A549 (cell line): ENCODE results near the gene HMGCS1. TPM values are rescaled to one million over a fixed set of nuclear protein-coding genes. Genes with fewer than 3 reads are reported as not detected.

Experiments
- ATAC-seq, 2 experiments: fragments of 200-7000 bp in 1 of 2; fragments of >200 bp in 1 of 2; cut with Nextera tagmentation in 1 of 2; cut with Tn5 transposase in 1 of 2; 3 replicates each; pipeline versions ENCODE4 v1.8.0 to v1.9.1; 2018 to 2020; ENCODE audit warnings: mild to moderate bottlenecking in 1 of 2, moderate library complexity in 1 of 2
- CTCF ChIA-PET: fragments of 300-600 bp; sonication (Branson Sonifier 250); formaldehyde crosslinking; extraction: SDS; loops from one replicate; lab custom pipeline; 2021; ENCODE audit warnings: antibody characterized with exemption, inconsistent platforms; lab: Yijun Ruan, JAX
- POLR2A ChIA-PET: fragments of 350-600 bp; formaldehyde crosslinking; extraction: SDS; loops from one replicate; lab custom pipeline; 2021; ENCODE audit warnings: antibody characterized with exemption, inconsistent platforms; lab: Yijun Ruan, JAX
- DNase-seq, 2 experiments: peaks; one replicate each; pipeline versions ENCODE4 v3.0.0 to v3.0.0-alpha.2; 2011 to 2016; ENCODE audit warnings: low read depth in 1 of 2, low spot score in 1 of 2
- FAIRE-seq: peaks from 2 replicates; lab custom pipeline; 2011; peaks lifted over from hg19 to GRCh38; lab: Jason Lieb, UNC
- H3K27ac ChIP-seq, 2 experiments: fragments of >200 bp; sonication (Bioruptor Twin); formaldehyde crosslinking; 3 replicates each; pipeline ENCODE4 v1.5.1; 2016 to 2017
- H3K4me1 ChIP-seq: fragments of >200 bp; sonication (Bioruptor Twin); formaldehyde crosslinking; 3 replicates; pipeline ENCODE4 v1.6.1; 2016
- H3K4me2 ChIP-seq: fragments of >200 bp; sonication (Bioruptor Twin); formaldehyde crosslinking; 3 replicates; pipeline ENCODE4 v1.6.1; 2016
- H3K4me3 ChIP-seq: fragments of >200 bp; sonication (Bioruptor Twin); formaldehyde crosslinking; 3 replicates; pipeline ENCODE4 v1.5.1; 2016
- H3K9me3 ChIP-seq: fragments of >200 bp; sonication (Bioruptor Twin); formaldehyde crosslinking; 3 replicates; pipeline ENCODE4 v1.6.1; 2016
- CBX2 ChIP-seq: fragments of 200-600 bp; sonication (generic); IDR thresholded peaks from 2 replicates; pipeline ENCODE4 v1.6.1; 2016; ENCODE audit warnings: low read depth, mild to moderate bottlenecking, borderline replicate concordance
- CHD2 ChIP-seq: fragments of 150-350 bp; IDR thresholded peaks from 2 replicates; pipeline ENCODE4 v1.6.1; 2014; ENCODE audit warnings: low read length; ENCODE audit not compliant: partially characterized antibody
- EHF ChIP-seq: fragments of 250-450 bp; sonication (Bioruptor Pico); IDR thresholded peaks from 2 replicates; pipeline ENCODE4 v1.5.0; 2020; ENCODE audit warnings: mild to moderate bottlenecking
- EHMT2 ChIP-seq: fragments of 200-600 bp; sonication (generic); IDR thresholded peaks from 2 replicates; pipeline ENCODE4 v1.6.1; 2016; ENCODE audit warnings: antibody characterized with exemption, low read depth, mild to moderate bottlenecking, moderate library complexity
- ESRRA ChIP-seq: fragments of 150-350 bp; IDR thresholded peaks from 2 replicates; pipeline ENCODE4 v1.6.1; 2014; ENCODE audit warnings: mild to moderate bottlenecking, low read length, borderline replicate concordance
- HOXA7 ChIP-seq: fragments of 250-450 bp; sonication (Bioruptor Pico); IDR thresholded peaks from 2 replicates; pipeline ENCODE4 v1.5.0; 2020; ENCODE audit warnings: mild to moderate bottlenecking, moderate library complexity
- HOXB13 ChIP-seq: fragments of 250-450 bp; sonication (Bioruptor Pico); IDR thresholded peaks from 2 replicates; pipeline ENCODE4 v1.5.0; 2020; ENCODE audit warnings: low read depth, mild to moderate bottlenecking, moderate library complexity
- HOXB5 ChIP-seq: fragments of 250-450 bp; sonication (Bioruptor Pico); IDR thresholded peaks from 2 replicates; pipeline ENCODE4 v1.5.0; 2020; ENCODE audit warnings: mild to moderate bottlenecking, moderate library complexity
- JUN ChIP-seq, 2 experiments: fragments of >200 bp; sonication (Bioruptor Twin); formaldehyde crosslinking; IDR thresholded peaks; 2 replicates in 1 of 2; 3 replicates in 1 of 2; pipeline ENCODE4 v1.6.1; 2016 to 2017
- KDM1A ChIP-seq: fragments of 200-600 bp; sonication (generic); IDR thresholded peaks from 2 replicates; pipeline ENCODE4 v1.6.1; 2016; ENCODE audit warnings: low read depth, mild to moderate bottlenecking
- NR3C1 ChIP-seq: fragments of >200 bp; sonication (Bioruptor Twin); formaldehyde crosslinking; IDR thresholded peaks from 3 replicates; pipeline ENCODE4 v1.6.1; 2017
- PHF8 ChIP-seq: fragments of 200-600 bp; sonication (generic); IDR thresholded peaks from 2 replicates; pipeline ENCODE4 v1.6.1; 2016; ENCODE audit warnings: low read depth, mild to moderate bottlenecking, antibody characterized with exemption, moderate library complexity, borderline replicate concordance
- POLR2A ChIP-seq: IDR thresholded peaks from 2 replicates; pipeline ENCODE4 v1.6.1; 2012; ENCODE audit warnings: mild to moderate bottlenecking, low read length
- RARB ChIP-seq: fragments of 250-450 bp; sonication (Bioruptor Pico); IDR thresholded peaks from 2 replicates; pipeline ENCODE4 v1.8.0; 2021; ENCODE audit warnings: mild to moderate bottlenecking, moderate library complexity
- RCOR1 ChIP-seq: fragments of 150-350 bp; IDR thresholded peaks from 2 replicates; pipeline ENCODE4 v1.6.1; 2014; ENCODE audit warnings: antibody characterized with exemption, low read length, low read depth
- RNF2 ChIP-seq: fragments of 200-600 bp; sonication (generic); IDR thresholded peaks from 2 replicates; pipeline ENCODE4 v1.6.1; 2016; ENCODE audit warnings: low read depth, mild to moderate bottlenecking, antibody characterized with exemption, moderate library complexity, borderline replicate concordance
- ZFP36 ChIP-seq: fragments of 450-650 bp; IDR thresholded peaks from 2 replicates; pipeline ENCODE4 v1.6.1; 2014; ENCODE audit warnings: borderline replicate concordance; ENCODE audit not compliant: partially characterized antibody
- whole genome bisulfite sequencing: methylation state at CpG from one replicate; pipeline ENCODE4 v1.1.6; 2017; ENCODE audit errors: missing lambda C conversion rate; 5-methylcytosine and 5-hydroxymethylcytosine counted together
- polyA plus RNA-seq, 4 experiments: library from polyadenylated mRNA; depleted of rRNA in 3 of 4; stranded (reverse); fragments of >200 nt; fragmentation: RNase III in 1 of 4; extraction: RNeasy Plus Mini Kit Qiagen cat#74134 plus additional on column Dnase treatment in 1 of 4; gene quantifications; 2 replicates in 3 of 4; 3 replicates in 1 of 4; pipeline ENCODE4 v1.2.3, GENCODE V29; 2011 to 2017
- TF ChIP-seq, protein P1 (sequence below): fragments of 450-650 bp; IDR thresholded peaks from 2 replicates; pipeline ENCODE4 v1.6.1; 2014; ENCODE audit warnings: antibody characterized with exemption
- TF ChIP-seq, protein P2 (sequence below): IDR thresholded peaks from 2 replicates; pipeline ENCODE4 v1.6.1; 2012; ENCODE audit warnings: low read depth, borderline replicate concordance
- TF ChIP-seq, protein P3 (sequence below): IDR thresholded peaks from 2 replicates; pipeline ENCODE4 v1.6.1; 2012
- TF ChIP-seq, protein P4 (sequence below): fragments of 250-450 bp; sonication (Bioruptor Pico); IDR thresholded peaks from 2 replicates; pipeline ENCODE4 v1.5.0; 2020; ENCODE audit warnings: low read depth, mild to moderate bottlenecking, moderate library complexity
- TF ChIP-seq, protein P5 (sequence below): fragments of 150-350 bp; IDR thresholded peaks from 2 replicates; pipeline ENCODE4 v1.6.1; 2014; ENCODE audit warnings: low read depth, mild to moderate bottlenecking, low read length
- TF ChIP-seq, protein P6 (sequence below): IDR thresholded peaks from 2 replicates; pipeline ENCODE4 v1.6.1; 2012

HMGCS1 gene
- polyA plus RNA-seq, 2 of the 4 experiments (the other 2 are of a cell fraction) = 64.8 to 72.8 TPM

DNA sequence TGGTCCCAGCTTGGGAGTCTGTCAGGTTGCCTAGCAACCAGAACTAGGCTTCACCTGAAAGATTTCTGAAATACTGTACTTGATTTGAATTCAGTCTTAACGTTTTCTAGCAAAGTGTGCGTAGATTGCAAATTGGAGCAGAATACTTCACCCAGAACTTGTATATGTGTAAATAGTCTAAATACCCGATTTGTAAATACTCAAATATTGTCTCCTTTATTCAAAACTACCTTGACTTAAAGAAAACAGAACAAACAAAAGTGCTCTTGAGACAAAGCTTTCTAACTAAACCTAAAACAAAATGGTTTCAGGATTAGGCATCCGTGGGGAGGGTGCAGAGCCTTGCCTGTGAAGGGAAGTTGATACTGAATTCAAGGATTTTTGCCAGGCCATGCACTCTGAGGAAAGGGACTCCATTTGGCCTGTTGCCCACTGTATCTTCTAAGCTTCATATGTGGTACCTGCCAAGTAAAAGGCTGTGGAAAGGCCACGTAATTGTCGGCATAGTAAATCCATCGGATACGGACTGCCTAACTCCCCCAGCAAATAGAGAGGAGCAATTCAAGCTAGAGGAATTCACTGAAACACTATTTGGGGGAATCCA lies 744 bp upstream of the HMGCS1 start:
- peaks cover 52% of the 10 kb centered on the region for H3K4me1 ChIP-seq
- ChIA-PET CTCF (interaction anchor here (0.5 to 3.8 kb wide), 8 partner anchors 11 to 1100 kb away, joined by 3 to 32 read pairs (median 5); partner anchors contain the start of genes TMEM267 and ZNF131), POLR2A (interaction anchor here (0.6 to 3.0 kb wide), 9 partner anchors 13 to 395 kb away, joined by 3 to 29 read pairs (median 3); partner anchors contain the start of genes C5orf34, TMEM267 and ZNF131)
- FAIRE-seq = no peak
- no peaks in the 10 kb centered on the region for H3K9me3 ChIP-seq
- H3K4me3 ChIP-seq = peak overlapping the region; percentile 46
- no peak for TF ChIP-seq POLR2A
- no peak; a peak in 1 of 5 replicates for TF ChIP-seq JUN (IDR thresholded peaks at IDR 0.05)
- TF ChIP-seq, protein P1, sequence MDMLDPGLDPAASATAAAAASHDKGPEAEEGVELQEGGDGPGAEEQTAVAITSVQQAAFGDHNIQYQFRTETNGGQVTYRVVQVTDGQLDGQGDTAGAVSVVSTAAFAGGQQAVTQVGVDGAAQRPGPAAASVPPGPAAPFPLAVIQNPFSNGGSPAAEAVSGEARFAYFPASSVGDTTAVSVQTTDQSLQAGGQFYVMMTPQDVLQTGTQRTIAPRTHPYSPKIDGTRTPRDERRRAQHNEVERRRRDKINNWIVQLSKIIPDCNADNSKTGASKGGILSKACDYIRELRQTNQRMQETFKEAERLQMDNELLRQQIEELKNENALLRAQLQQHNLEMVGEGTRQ = no peak
- TF ChIP-seq RNF2 = no peak
- no peak for TF ChIP-seq ESRRA
- TF ChIP-seq HOXB5 (CRISPR knock-in tag) = no peak
- TF ChIP-seq, protein P2, sequence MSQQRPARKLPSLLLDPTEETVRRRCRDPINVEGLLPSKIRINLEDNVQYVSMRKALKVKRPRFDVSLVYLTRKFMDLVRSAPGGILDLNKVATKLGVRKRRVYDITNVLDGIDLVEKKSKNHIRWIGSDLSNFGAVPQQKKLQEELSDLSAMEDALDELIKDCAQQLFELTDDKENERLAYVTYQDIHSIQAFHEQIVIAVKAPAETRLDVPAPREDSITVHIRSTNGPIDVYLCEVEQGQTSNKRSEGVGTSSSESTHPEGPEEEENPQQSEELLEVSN = no peak
- TF ChIP-seq CBX2 = no peak
- TF ChIP-seq KDM1A = no peak
- TF ChIP-seq CHD2 = no peak
- no peak for TF ChIP-seq RARB (CRISPR knock-in tag)
- TF ChIP-seq, protein P3, sequence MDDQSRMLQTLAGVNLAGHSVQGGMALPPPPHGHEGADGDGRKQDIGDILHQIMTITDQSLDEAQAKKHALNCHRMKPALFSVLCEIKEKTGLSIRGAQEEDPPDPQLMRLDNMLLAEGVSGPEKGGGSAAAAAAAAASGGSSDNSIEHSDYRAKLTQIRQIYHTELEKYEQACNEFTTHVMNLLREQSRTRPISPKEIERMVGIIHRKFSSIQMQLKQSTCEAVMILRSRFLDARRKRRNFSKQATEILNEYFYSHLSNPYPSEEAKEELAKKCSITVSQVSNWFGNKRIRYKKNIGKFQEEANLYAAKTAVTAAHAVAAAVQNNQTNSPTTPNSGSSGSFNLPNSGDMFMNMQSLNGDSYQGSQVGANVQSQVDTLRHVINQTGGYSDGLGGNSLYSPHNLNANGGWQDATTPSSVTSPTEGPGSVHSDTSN = no peak
- no peak for TF ChIP-seq NR3C1
- WGBS = 2% methylated on average over 8 of the region's 8 CpGs
- H3K27ac ChIP-seq = peak overlapping the region; percentile 81
- ATAC-seq = peak; percentile 0 to 14; a peak in 2 of 6 replicates
- H3K4me2 ChIP-seq = peak overlapping the region; percentile 90
- peak in 1 of 2 experiments; percentile 66 for DNase-seq

DNA sequence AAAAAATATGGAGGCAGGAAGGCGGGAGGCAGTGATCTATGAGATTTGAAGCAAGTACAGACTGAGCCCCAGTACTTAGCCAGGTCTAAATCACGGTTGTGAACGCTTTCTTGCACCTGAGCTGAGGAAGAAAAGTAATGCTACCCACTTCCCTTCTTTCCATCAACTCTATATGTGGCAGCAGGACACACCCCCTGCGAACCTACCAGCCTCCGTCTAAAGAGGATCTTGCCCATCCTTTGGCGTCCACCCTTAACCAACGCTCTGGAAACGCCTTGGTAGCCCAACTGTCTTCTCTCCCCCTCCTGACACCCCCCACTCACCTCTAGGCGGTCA lies 545 bp downstream of the HMGCS1 start:
- CTCF ChIA-PET = interaction anchor here (0.7 to 3.8 kb wide), 7 partner anchors 9 to 208 kb away, joined by 3 to 32 read pairs (median 4); partner anchors contain the start of gene ZNF131
- TF ChIP-seq RNF2 (no peak), EHMT2 (no peak), HOXB13 (CRISPR knock-in tag) (no peak), PHF8 (no peak), RCOR1 (no peak), ZFP36 (no peak), EHF (no peak), POLR2A (no peak), HOXA7 (CRISPR knock-in tag) (no peak)
- TF ChIP-seq, protein P4, sequence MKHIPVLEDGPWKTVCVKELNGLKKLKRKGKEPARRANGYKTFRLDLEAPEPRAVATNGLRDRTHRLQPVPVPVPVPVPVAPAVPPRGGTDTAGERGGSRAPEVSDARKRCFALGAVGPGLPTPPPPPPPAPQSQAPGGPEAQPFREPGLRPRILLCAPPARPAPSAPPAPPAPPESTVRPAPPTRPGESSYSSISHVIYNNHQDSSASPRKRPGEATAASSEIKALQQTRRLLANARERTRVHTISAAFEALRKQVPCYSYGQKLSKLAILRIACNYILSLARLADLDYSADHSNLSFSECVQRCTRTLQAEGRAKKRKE (CRISPR knock-in tag) = no peak
- TF ChIP-seq, protein P5, sequence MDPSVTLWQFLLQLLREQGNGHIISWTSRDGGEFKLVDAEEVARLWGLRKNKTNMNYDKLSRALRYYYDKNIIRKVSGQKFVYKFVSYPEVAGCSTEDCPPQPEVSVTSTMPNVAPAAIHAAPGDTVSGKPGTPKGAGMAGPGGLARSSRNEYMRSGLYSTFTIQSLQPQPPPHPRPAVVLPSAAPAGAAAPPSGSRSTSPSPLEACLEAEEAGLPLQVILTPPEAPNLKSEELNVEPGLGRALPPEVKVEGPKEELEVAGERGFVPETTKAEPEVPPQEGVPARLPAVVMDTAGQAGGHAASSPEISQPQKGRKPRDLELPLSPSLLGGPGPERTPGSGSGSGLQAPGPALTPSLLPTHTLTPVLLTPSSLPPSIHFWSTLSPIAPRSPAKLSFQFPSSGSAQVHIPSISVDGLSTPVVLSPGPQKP = no peak
- TF ChIP-seq, protein P6, sequence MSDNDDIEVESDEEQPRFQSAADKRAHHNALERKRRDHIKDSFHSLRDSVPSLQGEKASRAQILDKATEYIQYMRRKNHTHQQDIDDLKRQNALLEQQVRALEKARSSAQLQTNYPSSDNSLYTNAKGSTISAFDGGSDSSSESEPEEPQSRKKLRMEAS = no peak
- Histone ChIP-seq H3K4me1 (peaks cover 63% of the 10 kb centered on the region), H3K27ac (peak overlapping the region; percentile 87 to 90), H3K9me3 (no peaks in the 10 kb centered on the region), H3K4me3 (peak overlapping the region; percentile 88), H3K4me2 (peak overlapping the region; percentile 94)
- POLR2A ChIA-PET = interaction anchor here (0.5 to 3.0 kb wide), 7 partner anchors 77 to 248 kb away, joined by 3 to 29 read pairs (median 5); partner anchors contain the start of genes C5orf34, TMEM267 and ZNF131
- 3% methylated on average over 9 of the region's 9 CpGs for WGBS
- FAIRE-seq (no peak), DNase-seq (peak in 1 of 2 experiments; percentile 17), ATAC-seq (peak; percentile 11 to 17)
